SW480 (cell line): ENCODE results near the gene TBC1D23.
"Not testable (repeated sequence)": the region's sequence is repeated elsewhere in the genome, so short reads cannot be mapped to it uniquely, and the experiment has no call there.

Experiments used
- DNase-seq: peaks from one replicate; pipeline ENCODE4 v3.0.0-alpha.2; 2016; ENCODE audit warnings: low spot score

TBC1D23 gene

DNA sequence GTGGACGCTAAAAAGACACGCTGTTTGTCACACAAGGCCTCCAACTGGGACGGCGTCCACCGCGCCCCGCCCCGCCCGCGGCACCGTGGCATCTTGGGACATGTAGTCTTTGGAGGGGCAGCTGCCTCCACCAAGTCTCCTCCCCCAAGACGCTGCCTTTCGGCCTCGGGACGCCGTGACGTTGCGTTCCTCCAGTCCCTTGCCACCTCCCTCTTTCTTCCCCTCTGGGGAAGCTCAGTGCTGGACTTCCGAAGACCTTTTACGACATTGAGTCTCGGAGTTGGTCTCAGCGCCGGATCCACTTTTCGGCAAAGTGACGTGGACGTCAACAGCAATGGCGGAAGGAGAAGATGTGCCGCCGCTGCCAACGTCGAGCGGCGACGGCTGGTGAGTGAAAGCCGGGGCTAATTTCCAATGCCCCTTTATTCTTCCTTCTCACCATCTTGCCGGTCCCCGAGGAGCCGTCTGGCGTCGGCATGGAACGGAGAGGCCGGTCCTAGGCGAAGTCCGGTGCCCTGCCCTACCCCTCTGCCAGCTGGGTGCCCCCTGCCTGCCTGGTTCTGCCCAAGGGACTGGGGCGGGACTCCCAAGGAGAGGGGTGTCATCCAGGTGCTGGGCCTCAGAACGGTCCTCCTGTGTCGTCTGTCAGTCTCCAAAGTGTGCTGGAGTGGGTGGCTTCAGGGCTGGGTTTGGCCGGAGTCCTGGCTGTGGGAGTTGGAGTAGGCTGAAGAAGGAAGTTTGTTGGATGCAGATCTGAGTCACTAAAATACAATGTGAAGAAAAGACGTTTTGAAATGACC is at the start of gene TBC1D23:
Gene TBC1D23 (plus strand): TSS at position 308 of the 800 bp plus-strand sequence. CDS start 27 bp downstream, at position 335.
- peak; percentile 96 for DNase-seq

DNA sequence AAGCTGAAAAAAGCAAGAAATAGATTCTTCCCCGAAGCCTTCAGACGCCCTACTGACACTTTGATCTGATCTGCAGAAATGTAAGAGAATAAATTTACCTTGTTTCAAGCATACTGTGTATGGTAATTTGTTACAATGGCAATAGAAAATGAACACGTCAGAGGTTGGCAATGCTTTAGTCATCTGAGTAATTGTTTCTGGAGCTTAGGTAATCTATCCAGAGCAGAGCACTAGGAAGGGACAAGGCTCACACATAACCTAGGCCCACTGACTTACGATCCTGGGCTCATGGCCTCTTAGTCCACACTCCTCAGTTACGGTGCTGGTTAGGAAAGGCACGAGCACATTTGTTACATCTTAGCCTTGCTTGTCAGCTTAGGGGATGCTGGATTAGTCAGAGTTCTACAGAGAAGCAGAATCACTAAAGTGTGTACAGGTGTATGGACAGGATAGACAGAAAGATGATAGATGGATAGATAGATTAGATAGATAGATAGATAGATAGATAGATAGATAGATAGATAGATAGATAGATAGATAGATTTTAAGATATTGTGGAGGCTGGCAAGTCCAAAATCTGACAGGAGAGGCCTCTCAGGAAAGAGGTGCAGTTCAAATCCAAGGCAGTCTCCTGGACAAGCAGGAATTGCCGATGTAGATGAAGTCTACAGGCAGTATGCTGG is 46.8 kb upstream of the TBC1D23 start:
- DNase-seq: no peak

DNA sequence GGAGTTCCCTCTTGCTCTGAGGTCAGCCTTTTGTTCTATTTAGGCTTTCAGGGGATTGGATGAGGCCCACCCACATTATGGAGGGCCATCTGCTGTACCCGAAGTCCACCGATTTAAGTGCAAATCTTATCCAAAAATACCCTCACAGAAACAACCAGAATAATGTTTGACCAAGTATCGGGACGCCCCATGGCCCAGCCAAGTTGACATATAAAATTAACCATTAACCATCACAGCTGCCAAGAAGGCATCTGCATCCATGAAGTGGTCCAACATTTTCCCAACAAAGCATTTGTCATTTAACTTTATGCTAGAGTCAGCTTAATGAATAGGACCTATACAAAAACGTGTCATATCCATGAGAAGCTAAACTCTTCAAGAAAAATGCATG is 46.2 kb upstream of the TBC1D23 start:
- no peak for DNase-seq

- no peak for DNase-seq
These were observed 44.1 kb upstream of the TBC1D23 start for GRCh38 chr3:100216713-100217112.

GRCh38 chr3:100221159-100221558 is 39.6 kb upstream of the TBC1D23 start:
- no peak for DNase-seq

GRCh38 chr3:100225193-100225592 is 35.6 kb upstream of the TBC1D23 start:
- no peak for DNase-seq

DNA sequence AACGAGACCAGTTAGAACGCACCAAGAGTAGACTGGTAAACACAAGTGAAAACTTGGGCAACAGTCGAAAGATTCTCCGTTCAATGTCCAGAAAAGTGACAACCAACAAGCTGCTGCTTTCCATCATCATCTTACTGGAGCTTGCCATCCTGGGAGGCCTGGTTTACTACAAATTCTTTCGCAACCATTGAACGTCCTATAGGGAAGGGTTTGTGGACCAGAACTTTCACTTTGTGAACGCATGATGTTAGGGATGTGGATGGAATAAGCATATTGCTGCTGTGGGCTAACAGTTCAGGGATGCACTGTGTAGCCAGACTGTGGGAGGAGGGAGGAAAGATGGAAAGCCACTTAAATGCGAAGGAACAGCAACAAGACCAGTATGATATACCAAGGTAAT is 34.9 kb upstream of the TBC1D23 start:
- no peak for DNase-seq

DNA sequence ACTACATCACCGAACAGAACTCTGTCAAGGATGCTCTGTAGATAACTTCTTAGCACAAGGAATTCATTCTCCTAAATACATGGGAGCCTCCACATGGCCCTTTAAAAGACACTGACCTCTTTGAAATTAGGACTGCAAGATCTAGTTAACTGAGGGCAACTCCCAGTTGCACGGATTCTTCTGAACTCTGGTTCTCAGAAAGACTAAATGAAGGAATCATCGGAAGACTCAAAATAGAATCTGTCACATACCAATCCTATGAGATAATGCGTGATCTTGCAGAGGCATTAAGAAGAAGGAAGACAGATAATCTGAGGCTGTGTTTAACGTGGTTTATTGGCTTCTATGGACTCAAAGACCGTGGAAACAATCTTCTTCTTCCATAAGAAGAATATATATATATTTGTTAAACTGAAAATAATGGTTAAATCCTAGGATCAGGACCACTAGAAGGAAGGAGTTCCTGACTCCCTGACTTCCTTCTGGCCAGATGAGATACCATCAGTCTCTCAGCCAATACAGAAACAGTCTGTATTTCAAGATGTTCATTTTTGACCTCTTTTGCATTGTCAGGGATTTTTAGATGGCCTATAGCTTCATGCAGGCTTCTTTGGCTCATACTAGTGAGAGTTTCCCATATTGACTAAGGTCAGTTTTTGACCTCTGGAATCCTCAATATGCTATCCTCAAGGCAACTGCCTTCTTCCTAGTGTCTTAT is 33.9 kb upstream of the TBC1D23 start:
- no peak for DNase-seq

- DNase-seq: no peak
These were observed 33.3 kb upstream of the TBC1D23 start for GRCh38 chr3:100227511-100227921.

DNA sequence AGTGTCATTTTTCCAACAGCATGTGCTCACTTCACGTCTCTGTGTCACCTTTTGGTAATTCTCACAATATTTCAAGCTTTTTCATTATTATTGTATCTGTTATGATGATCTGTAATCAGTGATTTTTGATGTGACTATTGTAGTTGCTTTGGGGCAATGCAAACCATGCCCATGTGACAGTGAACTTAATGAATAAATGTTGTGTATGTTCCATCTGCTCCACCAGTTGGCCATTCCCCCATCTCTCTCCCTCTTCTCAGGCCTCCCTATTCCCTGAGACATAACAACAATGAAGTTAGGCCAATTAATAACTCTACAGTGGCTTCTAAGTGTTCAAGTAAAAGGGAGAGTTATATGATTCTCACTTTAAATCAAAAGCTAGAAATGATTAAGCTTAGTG is 32.5 kb upstream of the TBC1D23 start:
- DNase-seq: no peak

- not testable (repeated sequence) for DNase-seq
These were observed 31.6 kb upstream of the TBC1D23 start for GRCh38 chr3:100229188-100229587.

DNA sequence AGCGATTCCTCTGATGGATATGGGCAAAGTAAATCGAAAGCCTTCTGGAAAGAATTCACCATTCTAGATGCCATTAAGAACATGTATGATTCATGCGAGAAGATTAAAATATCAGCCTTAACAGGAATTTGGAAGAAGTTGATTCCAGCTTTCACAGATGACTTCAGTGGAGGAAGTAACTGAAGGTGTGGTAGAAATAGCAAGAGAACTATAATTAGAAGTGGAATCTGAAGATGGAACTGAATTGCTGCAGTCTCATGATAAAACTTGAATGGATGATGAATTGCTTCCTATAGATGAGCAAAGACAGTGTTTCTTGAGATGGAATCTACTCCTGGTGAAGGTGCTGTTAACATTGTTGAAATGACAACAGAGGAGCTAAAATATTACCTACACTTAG is 30.1 kb upstream of the TBC1D23 start:
- no peak for DNase-seq

DNA sequence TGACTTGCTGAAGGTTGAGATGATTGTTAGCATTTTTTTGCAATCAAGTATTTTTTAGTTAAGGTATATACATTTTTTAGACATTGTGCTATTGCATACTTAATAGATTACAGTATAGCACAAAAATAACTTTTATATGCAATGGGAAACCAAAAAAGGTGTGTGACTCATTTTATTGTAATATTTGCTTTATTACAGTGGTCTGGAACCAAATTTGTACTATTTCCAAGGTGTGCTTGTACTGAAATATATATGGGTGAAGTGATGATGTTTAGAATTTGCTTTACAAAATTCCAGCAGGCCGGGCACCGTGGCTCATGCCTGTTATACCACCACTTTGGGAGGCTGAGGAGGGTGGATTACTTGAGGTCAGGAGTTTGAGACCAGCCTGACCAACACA is 29.1 kb upstream of the TBC1D23 start:
- DNase-seq: no peak

DNA sequence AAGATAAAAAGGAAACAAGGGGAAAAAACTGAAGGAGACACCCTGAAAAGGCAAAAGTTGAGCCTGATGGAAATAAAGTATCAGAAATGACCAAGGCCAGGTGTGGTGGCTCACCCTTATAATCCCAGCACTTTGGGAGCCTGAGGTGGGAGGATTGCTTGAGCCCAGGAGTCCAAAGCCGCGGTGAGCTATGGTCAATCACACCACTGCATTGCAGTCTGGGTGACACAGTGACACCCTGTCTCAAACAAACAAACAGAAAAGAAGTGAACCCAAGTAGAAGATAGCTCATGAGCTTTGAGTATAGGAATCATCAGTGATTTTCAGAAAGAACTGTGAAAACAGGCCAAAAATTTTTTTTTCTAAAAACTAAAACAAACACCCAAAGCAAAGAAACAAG is 26.4 kb upstream of the TBC1D23 start:
- DNase-seq: no peak

- DNase-seq: no peak
These were observed 22.2 kb upstream of the TBC1D23 start for GRCh38 chr3:100238599-100238998.

DNA sequence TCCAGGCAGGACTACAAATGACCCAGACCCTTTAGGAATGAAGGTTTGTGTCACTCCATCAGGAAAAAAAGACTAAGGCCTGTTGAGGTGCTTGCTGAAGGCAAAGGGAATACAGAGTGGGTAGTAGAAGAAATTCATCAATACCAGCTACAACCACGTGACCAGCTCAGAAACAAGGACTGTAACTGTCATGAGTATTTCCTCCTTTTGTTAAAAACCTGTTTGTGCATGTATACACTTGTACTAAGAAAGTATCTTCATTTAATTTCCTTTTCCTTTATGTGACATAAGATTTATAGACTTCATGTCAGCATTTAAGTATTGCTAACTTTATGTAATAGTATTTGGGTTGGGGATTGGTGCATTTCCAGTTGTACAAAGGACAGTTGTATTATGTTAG is 18.3 kb upstream of the TBC1D23 start:
- not testable (repeated sequence) for DNase-seq

DNA sequence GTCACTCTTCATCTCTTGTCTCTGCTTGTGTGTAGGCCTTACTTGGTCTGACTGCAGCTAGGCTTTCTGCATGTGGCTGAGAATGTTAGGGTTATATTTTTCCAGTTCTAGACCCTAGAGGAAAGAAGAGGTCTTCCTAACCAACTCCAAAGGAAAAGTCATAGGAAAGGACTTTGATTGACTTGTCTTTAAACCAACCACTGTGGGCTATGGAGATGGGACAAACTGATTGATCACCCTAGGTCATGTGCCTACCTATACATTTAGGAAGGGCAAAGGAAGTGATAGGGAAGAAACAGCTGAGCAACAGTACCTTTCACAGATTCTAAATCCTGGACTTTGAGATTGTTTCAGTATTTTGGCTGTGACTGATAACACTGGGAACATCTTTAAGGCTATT is 16.5 kb upstream of the TBC1D23 start:
- no peak for DNase-seq

DNA sequence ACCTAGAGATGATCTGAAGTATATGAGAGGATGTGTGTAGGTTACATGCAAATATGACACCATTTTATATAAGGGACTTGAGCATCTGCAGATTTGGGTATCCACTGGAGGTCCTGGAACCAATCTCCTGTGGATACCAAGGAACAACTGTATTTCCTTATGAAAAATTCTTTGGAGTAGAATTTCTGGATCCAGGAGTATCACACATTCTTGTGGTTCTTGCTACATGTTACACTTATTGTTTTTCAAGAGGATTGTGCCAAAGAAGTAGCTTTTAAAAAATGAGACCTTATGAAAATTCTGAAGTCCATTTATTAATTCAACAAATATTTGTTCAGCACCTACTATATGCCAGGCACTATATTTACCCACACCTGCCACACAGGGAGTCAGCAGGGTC is 15.7 kb upstream of the TBC1D23 start:
- DNase-seq: no peak

DNA sequence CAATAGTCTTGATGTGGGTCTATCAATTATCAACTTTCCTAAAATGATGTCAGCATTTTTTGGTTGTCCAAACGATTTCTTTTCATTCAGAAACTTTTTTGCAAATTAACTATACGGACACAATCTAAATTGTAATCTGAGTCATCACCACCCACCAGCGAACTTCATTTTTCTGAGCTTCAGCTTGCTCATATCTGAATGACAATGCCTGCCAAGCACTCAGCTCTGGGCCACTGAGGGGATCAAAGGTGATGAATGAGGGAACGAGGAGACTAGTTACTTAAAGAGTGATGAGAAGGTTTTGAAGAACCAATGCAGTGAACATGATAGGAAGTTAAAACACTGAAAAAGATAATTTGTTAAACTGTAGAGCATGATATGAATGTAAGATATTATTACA is 14.9 kb upstream of the TBC1D23 start:
- DNase-seq: no peak

- DNase-seq: no peak
These were observed 13.8 kb upstream of the TBC1D23 start for GRCh38 chr3:100246999-100247398.

DNA sequence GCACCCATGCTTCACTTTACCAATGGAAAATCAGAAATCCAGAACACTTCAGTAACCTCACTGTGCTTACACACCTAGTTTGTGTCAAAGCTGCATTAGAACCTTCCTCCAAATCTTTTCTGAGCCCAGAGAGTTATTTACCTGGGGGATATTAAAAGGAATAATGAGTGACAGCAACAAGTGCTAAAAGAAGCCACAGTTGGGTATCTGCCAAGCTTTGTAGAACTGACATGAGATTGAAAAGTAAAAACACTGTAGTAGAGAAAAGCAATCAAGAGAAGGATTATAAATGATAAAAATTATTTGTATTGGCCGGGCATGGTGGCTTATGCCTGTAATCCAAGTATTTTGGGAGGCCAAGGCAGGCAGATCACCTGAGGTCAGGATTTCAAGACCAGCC is 8.8 kb upstream of the TBC1D23 start:
- DNase-seq: no peak

DNA sequence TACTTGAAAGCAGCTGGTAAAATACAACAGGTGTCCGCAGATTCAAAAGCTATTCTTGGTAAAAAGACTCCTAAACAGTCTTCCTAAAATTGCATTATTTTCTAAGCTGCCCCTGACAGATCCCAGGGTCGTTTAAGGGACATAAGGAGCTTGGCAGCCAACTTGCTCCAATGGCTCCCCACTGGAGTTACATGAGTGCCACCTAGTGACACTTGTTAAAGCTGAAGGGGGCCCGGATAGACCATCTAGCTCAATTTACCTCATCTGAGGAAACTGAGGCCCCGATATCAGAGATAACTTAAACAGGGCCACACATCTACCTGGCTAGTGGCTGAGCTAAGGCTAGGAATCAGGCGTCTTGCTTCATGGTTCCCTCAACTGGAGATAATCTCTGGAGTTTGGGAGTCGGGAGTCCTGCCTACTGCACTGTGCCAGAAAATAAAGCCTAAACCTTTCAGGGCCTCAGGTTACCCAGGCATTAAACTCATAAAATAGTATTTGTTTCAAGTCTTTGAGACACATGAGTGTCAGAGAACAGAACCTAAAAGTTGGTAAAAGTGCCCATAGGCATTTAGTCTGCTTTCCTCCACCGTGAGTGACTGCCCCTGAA is 6.5 kb upstream of the TBC1D23 start:
- peak; percentile 56 for DNase-seq

- no peak for DNase-seq
These were observed 4.1 kb upstream of the TBC1D23 start for GRCh38 chr3:100256731-100257151.
